Measurements from ENCODE around the gene TRPV3.
"Not testable (repeated sequence)": the region's sequence is repeated elsewhere in the genome, so short reads cannot be mapped to it uniquely, and the experiment has no call there.

The TRPV3 gene

GRCh38 chr17:3472137-3472536, 85.5 kb downstream of the TRPV3 start:
- DNase-seq (ENCODE audit: low read depth), result no peak

- DNase-seq (ENCODE audit: low read depth), result no peak
These were observed 86.0 kb downstream of the TRPV3 start, which contains the start of gene SPATA22 for GRCh38 chr17:3471599-3471998. Gene SPATA22, minus strand, starts transcription at chr17:3471819. Its CDS starts 2,494 bp downstream, at chr17:3469325.

DNA sequence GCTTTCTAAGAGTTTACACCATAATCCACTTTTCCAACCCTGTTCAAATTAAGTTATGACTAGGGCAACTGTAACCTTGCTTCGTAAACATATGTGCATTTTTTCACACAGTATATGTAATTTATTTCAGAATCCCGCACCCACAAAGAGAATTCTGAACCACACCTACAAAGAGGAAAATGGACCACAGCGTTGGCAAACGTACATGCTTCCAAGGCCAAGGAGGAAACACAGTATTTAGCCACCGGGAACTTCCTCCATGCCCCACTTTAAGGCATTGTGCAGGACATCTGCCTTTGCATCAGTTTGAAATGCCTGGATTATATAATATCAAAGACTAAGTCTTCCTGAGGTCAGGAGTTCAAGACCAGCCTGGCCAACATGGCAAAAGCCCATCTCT, 88.1 kb downstream of the TRPV3 start:
- no peak for DNase-seq (ENCODE audit: low read depth)

- not testable (repeated sequence) for DNase-seq (ENCODE audit: low read depth)
These were observed 91.3 kb downstream of the TRPV3 start for GRCh38 chr17:3466355-3466754.

Measured in activated T-helper 1 cell treated with Interleukin-2 at 50 U/mL for 16 hours (primary cell).